HepG2 (cell line): ENCODE data around the gene PMAIP1. TPM values are rescaled to one million over a fixed set of nuclear protein-coding genes. Genes with fewer than 3 reads are reported as not detected.
A peak's percentile ranks its signal among the peaks of the same experiment; 100 is the strongest.

Source experiments
- BCL6 ChIP-seq: IDR thresholded peaks from 2 replicates; pipeline ENCODE4 v1.6.1; 2016; ENCODE audit warnings: missing genetic modification reagents, missing compliant biosample characterization
- CBFB ChIP-seq: sonication (generic); formaldehyde crosslinking; IDR thresholded peaks from 2 replicates; pipeline ENCODE4 v1.4.0; 2020; ENCODE audit warnings: missing genetic modification reagents
- FOXC1 ChIP-seq: sonication (generic); formaldehyde crosslinking; IDR thresholded peaks from 2 replicates; pipeline ENCODE4 v1.8.0; 2022; ENCODE audit warnings: mild to moderate bottlenecking, missing genetic modification reagents, borderline replicate concordance
- HNF4G ChIP-seq, 2 experiments: sonication (generic) in 1 of 2; formaldehyde crosslinking in 1 of 2; IDR thresholded peaks; 2 replicates each; pipeline versions ENCODE4 v1.4.0 to v1.6.1; 2011 to 2020; ENCODE audit warnings: borderline replicate concordance in 2 of 2, low read depth in 2 of 2, mild to moderate bottlenecking in 2 of 2, low read length in 1 of 2, missing genetic modification reagents in 1 of 2, moderate library complexity in 1 of 2
- IKZF4 ChIP-seq: sonication (generic); formaldehyde crosslinking; IDR thresholded peaks from 2 replicates; pipeline ENCODE4 v1.5.1; 2020; ENCODE audit warnings: borderline replicate concordance, mild to moderate bottlenecking, low read depth, missing genetic modification reagents; ENCODE audit errors: not compliant biosample characterization
- MATR3 ChIP-seq: sonication (generic); formaldehyde crosslinking; IDR thresholded peaks from 2 replicates; pipeline ENCODE4 v1.4.0; 2020; ENCODE audit warnings: missing genetic modification reagents
- PAWR ChIP-seq: sonication (generic); formaldehyde crosslinking; IDR thresholded peaks from 2 replicates; pipeline ENCODE4 v1.4.0; 2020; ENCODE audit warnings: missing genetic modification reagents, mild to moderate bottlenecking, borderline replicate concordance
- POLR2AphosphoS5 ChIP-seq: IDR thresholded peaks from 2 replicates; pipeline ENCODE4 v1.6.1; 2012; ENCODE audit warnings: low read depth, low read length
- REPIN1 ChIP-seq: sonication (generic); formaldehyde crosslinking; IDR thresholded peaks from 2 replicates; pipeline ENCODE4 v1.8.0; 2022; ENCODE audit warnings: missing genetic modification reagents, low read depth, mild to moderate bottlenecking, borderline replicate concordance
- ZNF138 ChIP-seq: sonication (generic); formaldehyde crosslinking; IDR thresholded peaks from 2 replicates; pipeline ENCODE4 v1.5.0; 2020; ENCODE audit warnings: mild to moderate bottlenecking, low read depth, missing genetic modification reagents
- ZNF7 ChIP-seq: IDR thresholded peaks from 2 replicates; pipeline ENCODE4 v1.6.1; 2016; ENCODE audit warnings: missing biosample characterization, missing genetic modification reagents
- ZNF772 ChIP-seq: sonication (generic); formaldehyde crosslinking; IDR thresholded peaks from 2 replicates; pipeline ENCODE4 v1.5.0; 2020; ENCODE audit warnings: mild to moderate bottlenecking, missing genetic modification reagents
- ZSCAN20 ChIP-seq: sonication (generic); formaldehyde crosslinking; IDR thresholded peaks from 2 replicates; pipeline ENCODE4 v1.4.0; 2020; ENCODE audit warnings: missing genetic modification reagents, mild to moderate bottlenecking, borderline replicate concordance
- polyA plus RNA-seq, 8 experiments: library from polyadenylated mRNA; depleted of rRNA in 3 of 8; stranded (reverse) in 7 of 8; unstranded in 1 of 8; fragments of >200 nt; fragmentation: Illumina TruSeq in 4 of 8; extraction: Trizol in 4 of 8; gene quantifications; 2 replicates each; pipeline versions ENCODE4 v1.2.1 to v1.2.3, GENCODE V29; 2011 to 2016; ENCODE audit warnings: low read depth in 4 of 8, missing spikeins in 1 of 8, mixed read lengths in 1 of 8; ENCODE audit not compliant: insufficient read depth in 1 of 8
- total RNA-seq, 5 experiments: library from RNA; depleted of rRNA; stranded (reverse); fragments of >200 nt; fragmentation: Illumina TruSeq; extraction: Trizol; gene quantifications; 2 replicates each; pipeline ENCODE4 v1.2.3, GENCODE V29; 2016; ENCODE audit warnings: low read depth in 1 of 5
- TF ChIP-seq, protein P1 (sequence below): sonication (generic); formaldehyde crosslinking; IDR thresholded peaks from 2 replicates; pipeline ENCODE4 v1.4.0; 2020; ENCODE audit warnings: missing genetic modification reagents, mild to moderate bottlenecking, borderline replicate concordance
- TF ChIP-seq, protein P2 (sequence below): sonication (generic); formaldehyde crosslinking; IDR thresholded peaks from 2 replicates; pipeline ENCODE4 v1.5.1; 2020; ENCODE audit warnings: missing genetic modification reagents, mild to moderate bottlenecking, borderline replicate concordance
- TF ChIP-seq, protein P3 (sequence below): IDR thresholded peaks from 2 replicates; pipeline ENCODE4 v1.6.1; 2016; ENCODE audit warnings: missing compliant biosample characterization, missing genetic modification reagents, borderline replicate concordance
- TF ChIP-seq, protein P4 (sequence below): sonication (generic); formaldehyde crosslinking; IDR thresholded peaks from 2 replicates; pipeline ENCODE4 v1.8.0; 2022; ENCODE audit warnings: mild to moderate bottlenecking, missing genetic modification reagents
- TF ChIP-seq, protein P5 (sequence below): sonication (generic); formaldehyde crosslinking; IDR thresholded peaks from 2 replicates; pipeline ENCODE4 v1.4.0; 2020; ENCODE audit warnings: mild to moderate bottlenecking, missing genetic modification reagents

The PMAIP1 gene
- total and polyA plus RNA-seq, 2 of the 13 experiments (the other 11 are each of a cell fraction or from before 2014, with no cell fraction given): 1.5 to 1.7 TPM

DNA sequence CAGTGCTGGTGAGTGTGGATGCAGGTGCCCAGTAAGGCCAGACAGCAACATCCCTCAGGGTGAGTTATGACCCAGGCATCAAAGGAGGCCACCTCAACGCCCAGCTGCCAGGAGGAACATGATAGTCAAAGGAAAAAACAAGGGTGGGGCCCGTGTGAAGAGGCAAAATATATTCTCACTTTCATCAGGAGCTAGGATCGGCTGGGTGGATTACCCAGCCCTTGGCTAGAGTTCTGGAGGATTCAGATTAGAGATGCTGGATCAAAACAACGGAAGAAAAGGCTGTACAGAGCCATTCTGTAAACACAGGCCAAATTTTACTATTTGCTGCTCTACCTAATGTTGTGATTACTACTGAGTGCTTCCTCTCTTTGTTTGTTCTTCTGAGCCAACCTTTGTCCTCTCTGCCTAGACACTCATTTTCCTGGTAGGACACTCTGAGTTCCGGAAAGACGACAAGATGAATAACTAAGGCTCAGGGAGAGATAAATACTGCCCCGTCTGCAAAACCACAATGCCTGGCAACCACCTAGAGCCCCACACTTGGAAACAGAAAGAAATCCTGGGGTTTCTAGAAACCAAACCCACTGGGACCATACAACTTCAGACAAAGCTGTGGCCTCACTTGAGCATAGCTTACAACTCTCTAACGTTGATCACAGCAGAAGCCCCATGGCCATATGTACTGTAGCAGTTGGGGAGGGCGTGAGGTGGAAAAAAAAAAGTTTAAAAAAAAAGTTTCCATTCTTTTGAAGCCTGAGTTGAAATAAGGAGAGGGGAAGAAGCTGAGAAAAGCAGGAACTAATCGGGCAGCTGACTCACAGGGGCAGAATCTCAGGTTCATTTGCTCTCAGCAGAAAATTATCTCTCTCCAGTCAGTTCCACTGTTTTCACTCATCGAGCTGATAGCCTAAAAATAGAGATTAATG is 17.8 kb upstream of the PMAIP1 start (continued):
- TF ChIP-seq, protein P1, sequence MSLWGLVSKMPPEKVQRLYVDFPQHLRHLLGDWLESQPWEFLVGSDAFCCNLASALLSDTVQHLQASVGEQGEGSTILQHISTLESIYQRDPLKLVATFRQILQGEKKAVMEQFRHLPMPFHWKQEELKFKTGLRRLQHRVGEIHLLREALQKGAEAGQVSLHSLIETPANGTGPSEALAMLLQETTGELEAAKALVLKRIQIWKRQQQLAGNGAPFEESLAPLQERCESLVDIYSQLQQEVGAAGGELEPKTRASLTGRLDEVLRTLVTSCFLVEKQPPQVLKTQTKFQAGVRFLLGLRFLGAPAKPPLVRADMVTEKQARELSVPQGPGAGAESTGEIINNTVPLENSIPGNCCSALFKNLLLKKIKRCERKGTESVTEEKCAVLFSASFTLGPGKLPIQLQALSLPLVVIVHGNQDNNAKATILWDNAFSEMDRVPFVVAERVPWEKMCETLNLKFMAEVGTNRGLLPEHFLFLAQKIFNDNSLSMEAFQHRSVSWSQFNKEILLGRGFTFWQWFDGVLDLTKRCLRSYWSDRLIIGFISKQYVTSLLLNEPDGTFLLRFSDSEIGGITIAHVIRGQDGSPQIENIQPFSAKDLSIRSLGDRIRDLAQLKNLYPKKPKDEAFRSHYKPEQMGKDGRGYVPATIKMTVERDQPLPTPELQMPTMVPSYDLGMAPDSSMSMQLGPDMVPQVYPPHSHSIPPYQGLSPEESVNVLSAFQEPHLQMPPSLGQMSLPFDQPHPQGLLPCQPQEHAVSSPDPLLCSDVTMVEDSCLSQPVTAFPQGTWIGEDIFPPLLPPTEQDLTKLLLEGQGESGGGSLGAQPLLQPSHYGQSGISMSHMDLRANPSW (CRISPR knock-in tag): no peak
- TF ChIP-seq MATR3 (no peak), ZNF772 (CRISPR knock-in tag) (no peak), FOXC1 (CRISPR knock-in tag) (no peak), ZSCAN20 (CRISPR knock-in tag) (no peak), REPIN1 (CRISPR knock-in tag) (no peak), ZNF7 (CRISPR knock-in tag) (no peak), PAWR (no peak), HNF4G (IDR thresholded peaks at IDR 0.05; ENCODE audit: borderline replicate concordance, low read depth, low read length) (peak; percentile 45; the same call in 1 of the 2 replicates), HNF4G (CRISPR knock-in tag; IDR thresholded peaks at IDR 0.05; ENCODE audit: borderline replicate concordance, low read depth) (no peak), POLR2AphosphoS5 (no peak), IKZF4 (CRISPR knock-in tag) (no peak), BCL6 (CRISPR knock-in tag) (peak; percentile 44; the same call in 1 of the 2 replicates), CBFB (no peak), ZNF138 (CRISPR knock-in tag) (no peak)
- TF ChIP-seq, protein P2, sequence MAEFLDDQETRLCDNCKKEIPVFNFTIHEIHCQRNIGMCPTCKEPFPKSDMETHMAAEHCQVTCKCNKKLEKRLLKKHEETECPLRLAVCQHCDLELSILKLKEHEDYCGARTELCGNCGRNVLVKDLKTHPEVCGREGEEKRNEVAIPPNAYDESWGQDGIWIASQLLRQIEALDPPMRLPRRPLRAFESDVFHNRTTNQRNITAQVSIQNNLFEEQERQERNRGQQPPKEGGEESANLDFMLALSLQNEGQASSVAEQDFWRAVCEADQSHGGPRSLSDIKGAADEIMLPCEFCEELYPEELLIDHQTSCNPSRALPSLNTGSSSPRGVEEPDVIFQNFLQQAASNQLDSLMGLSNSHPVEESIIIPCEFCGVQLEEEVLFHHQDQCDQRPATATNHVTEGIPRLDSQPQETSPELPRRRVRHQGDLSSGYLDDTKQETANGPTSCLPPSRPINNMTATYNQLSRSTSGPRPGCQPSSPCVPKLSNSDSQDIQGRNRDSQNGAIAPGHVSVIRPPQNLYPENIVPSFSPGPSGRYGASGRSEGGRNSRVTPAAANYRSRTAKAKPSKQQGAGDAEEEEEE (CRISPR knock-in tag): no peak
- TF ChIP-seq, protein P3, sequence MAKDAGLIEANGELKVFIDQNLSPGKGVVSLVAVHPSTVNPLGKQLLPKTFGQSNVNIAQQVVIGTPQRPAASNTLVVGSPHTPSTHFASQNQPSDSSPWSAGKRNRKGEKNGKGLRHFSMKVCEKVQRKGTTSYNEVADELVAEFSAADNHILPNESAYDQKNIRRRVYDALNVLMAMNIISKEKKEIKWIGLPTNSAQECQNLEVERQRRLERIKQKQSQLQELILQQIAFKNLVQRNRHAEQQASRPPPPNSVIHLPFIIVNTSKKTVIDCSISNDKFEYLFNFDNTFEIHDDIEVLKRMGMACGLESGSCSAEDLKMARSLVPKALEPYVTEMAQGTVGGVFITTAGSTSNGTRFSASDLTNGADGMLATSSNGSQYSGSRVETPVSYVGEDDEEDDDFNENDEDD (CRISPR knock-in tag): no peak
- TF ChIP-seq, protein P4, sequence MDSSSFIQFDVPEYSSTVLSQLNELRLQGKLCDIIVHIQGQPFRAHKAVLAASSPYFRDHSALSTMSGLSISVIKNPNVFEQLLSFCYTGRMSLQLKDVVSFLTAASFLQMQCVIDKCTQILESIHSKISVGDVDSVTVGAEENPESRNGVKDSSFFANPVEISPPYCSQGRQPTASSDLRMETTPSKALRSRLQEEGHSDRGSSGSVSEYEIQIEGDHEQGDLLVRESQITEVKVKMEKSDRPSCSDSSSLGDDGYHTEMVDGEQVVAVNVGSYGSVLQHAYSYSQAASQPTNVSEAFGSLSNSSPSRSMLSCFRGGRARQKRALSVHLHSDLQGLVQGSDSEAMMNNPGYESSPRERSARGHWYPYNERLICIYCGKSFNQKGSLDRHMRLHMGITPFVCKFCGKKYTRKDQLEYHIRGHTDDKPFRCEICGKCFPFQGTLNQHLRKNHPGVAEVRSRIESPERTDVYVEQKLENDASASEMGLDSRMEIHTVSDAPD (CRISPR knock-in tag): no peak
- TF ChIP-seq, protein P5, sequence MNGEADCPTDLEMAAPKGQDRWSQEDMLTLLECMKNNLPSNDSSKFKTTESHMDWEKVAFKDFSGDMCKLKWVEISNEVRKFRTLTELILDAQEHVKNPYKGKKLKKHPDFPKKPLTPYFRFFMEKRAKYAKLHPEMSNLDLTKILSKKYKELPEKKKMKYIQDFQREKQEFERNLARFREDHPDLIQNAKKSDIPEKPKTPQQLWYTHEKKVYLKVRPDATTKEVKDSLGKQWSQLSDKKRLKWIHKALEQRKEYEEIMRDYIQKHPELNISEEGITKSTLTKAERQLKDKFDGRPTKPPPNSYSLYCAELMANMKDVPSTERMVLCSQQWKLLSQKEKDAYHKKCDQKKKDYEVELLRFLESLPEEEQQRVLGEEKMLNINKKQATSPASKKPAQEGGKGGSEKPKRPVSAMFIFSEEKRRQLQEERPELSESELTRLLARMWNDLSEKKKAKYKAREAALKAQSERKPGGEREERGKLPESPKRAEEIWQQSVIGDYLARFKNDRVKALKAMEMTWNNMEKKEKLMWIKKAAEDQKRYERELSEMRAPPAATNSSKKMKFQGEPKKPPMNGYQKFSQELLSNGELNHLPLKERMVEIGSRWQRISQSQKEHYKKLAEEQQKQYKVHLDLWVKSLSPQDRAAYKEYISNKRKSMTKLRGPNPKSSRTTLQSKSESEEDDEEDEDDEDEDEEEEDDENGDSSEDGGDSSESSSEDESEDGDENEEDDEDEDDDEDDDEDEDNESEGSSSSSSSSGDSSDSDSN (CRISPR knock-in tag): no peak
